ENCODE results near the gene GZMB.
"Not testable (repeated sequence)": the region's sequence is repeated elsewhere in the genome, so short reads cannot be mapped to it uniquely, and the experiment has no call there.

GZMB gene

GRCh38 chr14:24664366-24664765 lies 30.4 kb upstream of the GZMB start:
- no peak for TF ChIP-seq CTCF (IDR thresholded peaks at IDR 0.05; ENCODE audit: low read depth, low read length, missing control alignments)
- no peak overlapping the region for H3K4me3 ChIP-seq (ENCODE audit: low read depth, low read length)
- no peak for DNase-seq (ENCODE audit: low read depth)
- in situ Hi-C loops (cut with HindIII; ENCODE audit: low sequenced_read_pairs): no loop called here

- DNase-seq (ENCODE audit: low read depth): no peak
- in situ Hi-C loops (cut with HindIII; ENCODE audit: low sequenced_read_pairs): no loop called here
- no peak for TF ChIP-seq CTCF (IDR thresholded peaks at IDR 0.05; ENCODE audit: low read depth, low read length, missing control alignments)
- no peak overlapping the region for H3K4me3 ChIP-seq (ENCODE audit: low read depth, low read length)
Observed at GRCh38 chr14:24662753-24663152, 28.8 kb upstream of the GZMB start.

GRCh38 chr14:24659916-24660570 lies 26.1 kb upstream of the GZMB start:
- no peak for TF ChIP-seq CTCF (IDR thresholded peaks at IDR 0.05; ENCODE audit: low read depth, low read length, missing control alignments)
- in situ Hi-C loops (cut with HindIII; ENCODE audit: low sequenced_read_pairs): no loop called here
- no peak for DNase-seq (ENCODE audit: low read depth)
- H3K4me3 ChIP-seq (ENCODE audit: low read depth, low read length): no peak overlapping the region

DNA sequence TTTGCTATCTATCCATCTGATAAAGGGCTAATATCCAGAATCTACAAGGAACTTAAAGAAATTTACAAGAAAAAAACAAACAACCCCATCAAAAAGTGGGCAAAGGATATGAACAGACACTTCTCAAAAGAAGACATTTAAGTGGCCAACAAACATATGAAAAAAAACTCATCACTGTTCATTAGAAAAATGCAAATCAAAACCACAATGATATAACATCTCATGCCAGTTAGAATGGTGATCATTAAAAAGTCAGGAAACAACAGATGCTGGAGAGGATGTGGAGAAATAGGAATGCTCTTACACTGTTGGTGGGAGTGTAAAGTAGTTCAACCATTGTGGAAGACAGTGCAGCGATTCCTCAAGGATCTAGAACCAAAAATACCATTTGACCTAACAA lies 14.4 kb upstream of the GZMB start:
- DNase-seq (ENCODE audit: low read depth); H3K4me3 ChIP-seq (ENCODE audit: low read depth, low read length); in situ Hi-C loops (cut with HindIII; ENCODE audit: low sequenced_read_pairs): not testable (repeated sequence)

DNA sequence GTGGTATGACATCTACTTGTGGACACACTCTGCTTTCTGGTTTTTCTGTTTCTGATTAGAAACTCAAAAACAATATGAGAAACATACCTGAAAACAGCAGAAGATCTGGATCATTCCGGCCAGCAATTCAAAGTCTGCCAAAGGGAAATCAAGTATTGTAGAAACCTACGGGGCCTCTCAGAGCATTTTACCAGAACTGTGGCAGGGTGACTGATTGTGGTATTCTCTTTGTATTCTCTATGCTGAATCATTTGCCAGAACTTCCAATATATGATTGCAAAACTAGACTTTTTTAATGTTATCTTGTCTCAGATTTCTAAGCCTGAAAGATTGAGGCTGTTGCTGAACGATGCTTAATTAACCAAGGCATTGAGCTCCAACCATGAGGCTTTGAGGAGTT lies 5.9 kb upstream of the GZMB start:
- H3K4me3 ChIP-seq (ENCODE audit: low read depth, low read length): no peak overlapping the region
- DNase-seq (ENCODE audit: low read depth): no peak
- in situ Hi-C loops (cut with HindIII; ENCODE audit: low sequenced_read_pairs): no loop called here
- TF ChIP-seq CTCF (IDR thresholded peaks at IDR 0.05; ENCODE audit: low read depth, low read length, missing control alignments): no peak

GRCh38 chr14:24639270-24639669 lies 5.3 kb upstream of the GZMB start:
- H3K4me3 ChIP-seq (ENCODE audit: low read depth, low read length): no peak overlapping the region
- in situ Hi-C loops (cut with HindIII; ENCODE audit: low sequenced_read_pairs): no loop called here
- DNase-seq (ENCODE audit: low read depth): no peak
- no peak for TF ChIP-seq CTCF (IDR thresholded peaks at IDR 0.05; ENCODE audit: low read depth, low read length, missing control alignments)

DNA sequence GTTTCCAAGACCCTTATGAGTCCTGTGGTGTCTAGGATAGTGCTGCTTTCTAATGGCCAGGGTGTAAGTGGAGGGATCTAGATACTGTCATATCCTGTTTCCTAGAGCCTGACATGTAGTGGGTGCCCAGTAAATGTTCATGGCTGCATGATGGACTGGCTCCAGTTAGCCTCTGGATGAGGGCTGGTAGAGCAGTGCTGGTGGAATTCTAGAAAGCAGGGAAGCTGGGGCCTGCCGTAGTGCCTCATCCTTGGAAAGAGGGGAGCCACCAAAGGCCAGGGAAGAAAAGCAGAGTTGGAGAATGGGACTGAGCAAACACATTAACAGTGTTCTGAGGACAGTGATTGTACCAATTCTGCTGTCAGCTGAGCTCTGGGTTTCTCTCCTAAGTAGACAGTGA lies 637 bp downstream of the GZMB start:
- DNase-seq (ENCODE audit: low read depth): no peak
- no peak overlapping the region for H3K4me3 ChIP-seq (ENCODE audit: low read depth, low read length)
- no peak for TF ChIP-seq CTCF (IDR thresholded peaks at IDR 0.05; ENCODE audit: low read depth, low read length, missing control alignments)
- in situ Hi-C loops (cut with HindIII; ENCODE audit: low sequenced_read_pairs): no loop called here
